Smooth muscle cell (in vitro differentiated cells): ENCODE measurements around the gene ZNF207. TPM values are rescaled to one million over a fixed set of nuclear protein-coding genes. Genes with fewer than 3 reads are reported as not detected.

Experiments used
- DNase-seq: peaks from one replicate; lab custom pipeline; 2025; ENCODE audit not compliant: unreplicated experiment; lab: John Stamatoyannopoulos, UW
- H2AFZ ChIP-seq: fragments of 200-600 bp; sonication (generic); 2 replicates; pipeline ENCODE4 v1.6.0; 2016; ENCODE audit warnings: antibody characterized with exemption, low read depth, mild to moderate bottlenecking
- H3F3A ChIP-seq: fragments of 200-600 bp; sonication (generic); 2 replicates; pipeline ENCODE4 v1.6.0; 2017; ENCODE audit warnings: antibody characterized with exemption, low read depth
- H3K27ac ChIP-seq: fragments of 200-600 bp; sonication (generic); 2 replicates; pipeline ENCODE4 v1.5.1; 2016; ENCODE audit warnings: low read depth, mild to moderate bottlenecking
- H3K27me3 ChIP-seq: fragments of 200-600 bp; sonication (generic); 2 replicates; pipeline ENCODE4 v1.6.1; 2016; ENCODE audit warnings: low read depth, mild to moderate bottlenecking
- H3K36me3 ChIP-seq: fragments of 200-600 bp; sonication (generic); 2 replicates; pipeline ENCODE4 v1.5.1; 2016; ENCODE audit warnings: low read depth
- H3K4me1 ChIP-seq: fragments of 200-600 bp; sonication (generic); 2 replicates; pipeline ENCODE4 v1.5.1; 2016; ENCODE audit warnings: low read depth
- H3K4me2 ChIP-seq: fragments of 200-600 bp; sonication (generic); 2 replicates; pipeline ENCODE4 v1.6.0; 2016; ENCODE audit warnings: mild to moderate bottlenecking
- H3K4me3 ChIP-seq: fragments of 200-600 bp; sonication (generic); 2 replicates; pipeline ENCODE4 v1.5.1; 2016; ENCODE audit warnings: mild to moderate bottlenecking
- H3K79me2 ChIP-seq: fragments of 200-600 bp; sonication (generic); 2 replicates; pipeline ENCODE4 v1.6.0; 2016; ENCODE audit warnings: low read depth, mild to moderate bottlenecking
- H3K9ac ChIP-seq: fragments of 200-600 bp; sonication (generic); 2 replicates; pipeline ENCODE4 v1.6.0; 2016; ENCODE audit warnings: low read depth
- H3K9me3 ChIP-seq: fragments of 200-600 bp; sonication (generic); replicated peaks from 2 replicates; pipeline ENCODE4 v1.5.1; 2016; ENCODE audit warnings: low read depth
- H4K20me1 ChIP-seq: fragments of 200-600 bp; sonication (generic); 2 replicates; pipeline ENCODE4 v1.6.0; 2016; ENCODE audit warnings: low read depth
- CTCF ChIP-seq: fragments of 200-600 bp; sonication (generic); IDR thresholded peaks from 2 replicates; pipeline ENCODE4 v1.5.1; 2017; ENCODE audit warnings: borderline replicate concordance, mild to moderate bottlenecking, antibody characterized with exemption; ENCODE audit not compliant: insufficient read depth, poor library complexity, severe bottlenecking
- WGBS: methylation state at CpG from one replicate; pipeline ENCODE4 v1.1.7; 2016; ENCODE audit warnings: low lambda C conversion rate; 5-methylcytosine and 5-hydroxymethylcytosine counted together
- polyA plus RNA-seq: library from polyadenylated mRNA; unstranded; fragments of >200 nt; fragmentation: Nextera tagmentation; extraction: Ambion mirVana; gene quantifications from 2 replicates; pipeline ENCODE4 v1.2.1, GENCODE V29; 2016
- total RNA-seq: library from RNA; depleted of rRNA; stranded (reverse); fragments of >200 nt; gene quantifications from 2 replicates; pipeline ENCODE4 v1.2.3, GENCODE V29; 2014

The ZNF207 gene
- total and polyA plus RNA-seq, 2 experiments from 2014 or later = 84.3 to 196 TPM

GRCh38 chr17:32331243-32332040 lies 18.5 kb upstream of the ZNF207 start:
- WGBS = 54% methylated on average over 3 of the region's 3 CpGs
- Histone ChIP-seq H3K79me2 (no peaks in the 10 kb centered on the region), H4K20me1 (no peaks in the 10 kb centered on the region), H3F3A (no peaks in the 10 kb centered on the region), H3K4me2 (peak overlapping the region; percentile 9), H3K9me3 (no peaks in the 10 kb centered on the region), H3K4me3 (no peak overlapping the region), H2AFZ (no peak overlapping the region), H3K27ac (peak overlapping the region; percentile 10), H3K36me3 (no peaks in the 10 kb centered on the region), H3K4me1 (no peaks in the 10 kb centered on the region), H3K27me3 (no peaks in the 10 kb centered on the region), H3K9ac (no peak overlapping the region)
- no peak for TF ChIP-seq CTCF
- DNase-seq = no peak

GRCh38 chr17:32333187-32333586 lies 16.8 kb upstream of the ZNF207 start:
- H3K4me3 ChIP-seq = no peak overlapping the region

GRCh38 chr17:32335046-32335445 lies 14.9 kb upstream of the ZNF207 start:
- H3K9ac ChIP-seq = no peak overlapping the region

More at GRCh38 chr17:32333187-32333586, 16.8 kb upstream of the ZNF207 start:
- Histone ChIP-seq H3K4me2 (no peak overlapping the region), H3K79me2 (no peaks in the 10 kb centered on the region), H3K27ac (no peak overlapping the region), H3K27me3 (no peaks in the 10 kb centered on the region), H3F3A (no peaks in the 10 kb centered on the region), H3K9ac (no peak overlapping the region), H3K36me3 (no peaks in the 10 kb centered on the region), H2AFZ (no peak overlapping the region), H3K9me3 (no peaks in the 10 kb centered on the region), H3K4me1 (no peaks in the 10 kb centered on the region), H4K20me1 (no peaks in the 10 kb centered on the region)
- 98% methylated on average over 2 of the region's 2 CpGs for WGBS
- TF ChIP-seq CTCF = no peak
- DNase-seq = no peak

More at GRCh38 chr17:32335046-32335445, 14.9 kb upstream of the ZNF207 start:
- Histone ChIP-seq H3F3A (no peaks in the 10 kb centered on the region), H3K27me3 (no peaks in the 10 kb centered on the region), H2AFZ (no peak overlapping the region), H3K79me2 (no peaks in the 10 kb centered on the region), H3K36me3 (no peaks in the 10 kb centered on the region), H3K27ac (no peak overlapping the region), H4K20me1 (no peaks in the 10 kb centered on the region), H3K4me2 (peak overlapping the region; percentile 8), H3K4me1 (no peaks in the 10 kb centered on the region), H3K9me3 (no peaks in the 10 kb centered on the region), H3K4me3 (no peak overlapping the region)
- TF ChIP-seq CTCF = no peak
- DNase-seq = no peak
